ENCODE measurements around the gene ABCC4. TPM values are rescaled to one million over a fixed set of nuclear protein-coding genes. Genes with fewer than 3 reads are reported as not detected.

Gene ABCC4
- total RNA-seq, 4 donors from 2014 or later, result 5.1 to 51.2 (median 14.6) TPM

- Histone ChIP-seq H3K27me3 (no peaks in the 10 kb centered on the region), H3K4me3 (no peak overlapping the region), H3K27ac (no peak overlapping the region), H3K4me1 (no peaks in the 10 kb centered on the region), H3K9me3 (no peaks in the 10 kb centered on the region), H3K36me3 (no peaks in the 10 kb centered on the region)
- TF ChIP-seq POLR2A (IDR thresholded peaks at IDR 0.05) (no peak), POLR2AphosphoS5 (IDR thresholded peaks at IDR 0.05) (no peak), CTCF (IDR thresholded peaks at IDR 0.05) (no peak), EP300 (IDR thresholded peaks at IDR 0.05) (no peak)
- DNase-seq (ENCODE audit: low spot score in 2 of 2), result no peak
- 72% methylated on average over 3 of the region's 3 CpGs for WGBS
Measured at GRCh38 chr13:95315752-95316151, 14.5 kb upstream of the ABCC4 start.

GRCh38 chr13:95307507-95307906 lies 6.3 kb upstream of the ABCC4 start:
- WGBS, result 95% methylated on average over 6 of the region's 6 CpGs
- Histone ChIP-seq H3K4me3 (no peak overlapping the region), H3K36me3 (no peaks in the 10 kb centered on the region), H3K4me1 (no peaks in the 10 kb centered on the region), H3K9me3 (no peaks in the 10 kb centered on the region), H3K27me3 (no peaks in the 10 kb centered on the region), H3K27ac (no peak overlapping the region)
- TF ChIP-seq EP300 (IDR thresholded peaks at IDR 0.05) (no peak), CTCF (IDR thresholded peaks at IDR 0.05) (no peak), POLR2AphosphoS5 (IDR thresholded peaks at IDR 0.05) (no peak), POLR2A (IDR thresholded peaks at IDR 0.05) (no peak)
- no peak for DNase-seq (ENCODE audit: low spot score in 2 of 2)

GRCh38 chr13:95304453-95304852 lies 3.2 kb upstream of the ABCC4 start:
- TF ChIP-seq EP300 (IDR thresholded peaks at IDR 0.05) (no peak), CTCF (IDR thresholded peaks at IDR 0.05) (no peak), POLR2AphosphoS5 (IDR thresholded peaks at IDR 0.05) (no peak), POLR2A (IDR thresholded peaks at IDR 0.05) (no peak)

GRCh38 chr13:95301968-95302393 lies 730 bp upstream of the ABCC4 start:
- Histone ChIP-seq H3K27me3 (no peaks in the 10 kb centered on the region), H3K9me3 (no peaks in the 10 kb centered on the region), H3K4me1 (peaks cover 22% of the 10 kb centered on the region), H3K36me3 (no peaks in the 10 kb centered on the region), H3K27ac (no peak overlapping the region), H3K4me3 (peak overlapping the region; percentile 84)
- TF ChIP-seq EP300 (IDR thresholded peaks at IDR 0.05) (no peak), CTCF (IDR thresholded peaks at IDR 0.05) (no peak), POLR2AphosphoS5 (IDR thresholded peaks at IDR 0.05) (no peak), POLR2A (IDR thresholded peaks at IDR 0.05) (no peak)
- 26% methylated on average over 13 of the region's 13 CpGs for WGBS
- DNase-seq (ENCODE audit: low spot score in 2 of 2), result no peak

More at GRCh38 chr13:95304453-95304852, 3.2 kb upstream of the ABCC4 start:
- H3K27ac ChIP-seq, result no peak overlapping the region
- no peaks in the 10 kb centered on the region for H3K36me3 ChIP-seq
- H3K9me3 ChIP-seq, result no peaks in the 10 kb centered on the region
- H3K4me3 ChIP-seq, result no peak overlapping the region
- 58% methylated on average over 2 of the region's 2 CpGs for WGBS
- H3K27me3 ChIP-seq, result no peaks in the 10 kb centered on the region
- no peak for DNase-seq (ENCODE audit: low spot score in 2 of 2)
- H3K4me1 ChIP-seq, result peaks cover 22% of the 10 kb centered on the region

- TF ChIP-seq POLR2A (IDR thresholded peaks at IDR 0.05), result no peak
- no peak for TF ChIP-seq POLR2AphosphoS5 (IDR thresholded peaks at IDR 0.05)
- no peak for TF ChIP-seq CTCF (IDR thresholded peaks at IDR 0.05)
- TF ChIP-seq EP300 (IDR thresholded peaks at IDR 0.05), result no peak
- no peaks in the 10 kb centered on the region for H3K27me3 ChIP-seq
- H3K4me1 ChIP-seq, result peaks cover 22% of the 10 kb centered on the region
- WGBS, result under 1% methylated on average over 27 of the region's 45 CpGs
- H3K4me3 ChIP-seq, result peak overlapping the region; percentile 84
- peak overlapping the region; percentile 48 for H3K27ac ChIP-seq
- no peaks in the 10 kb centered on the region for H3K36me3 ChIP-seq
- no peaks in the 10 kb centered on the region for H3K9me3 ChIP-seq
- DNase-seq (ENCODE audit: low spot score in 2 of 2), result peak; percentile 67 to 82
Measured at GRCh38 chr13:95300625-95301182, 547 bp downstream of the ABCC4 start.

Measured in suprapubic skin (tissue), 4 donors.